HEK293 (cell line): ENCODE data around the gene FFAR1.

Experiments
- CTCF ChIA-PET: fragments of 350-600 bp; formaldehyde crosslinking; extraction: SDS; loops from one replicate; lab custom pipeline; 2021; ENCODE audit warnings: antibody characterized with exemption; lab: Yijun Ruan, JAX
- POLR2A ChIA-PET: fragments of 300-600 bp; formaldehyde crosslinking; extraction: SDS; loops from one replicate; lab custom pipeline; 2020; ENCODE audit warnings: antibody characterized with exemption, inconsistent platforms; lab: Yijun Ruan, JAX
- H3K27ac ChIP-seq: fragments of 200-500 bp; sonication (Bioruptor generic); 2 replicates; pipeline ENCODE4 v1.5.1; 2014; ENCODE audit warnings: low read depth, low read length, control low read depth, inconsistent platforms; ENCODE audit errors: extremely low read depth
- H3K36me3 ChIP-seq, 2 experiments: fragments of 200-500 bp in 1 of 2; sonication (Bioruptor generic) in 1 of 2; 1 replicate in 1 of 2; 2 replicates in 1 of 2; pipeline ENCODE4 v1.5.1; 2014 to 2017; ENCODE audit warnings: inconsistent platforms in 2 of 2, low read length in 2 of 2; ENCODE audit not compliant: control insufficient read depth in 2 of 2, insufficient read depth in 1 of 2
- H3K4me1 ChIP-seq: fragments of 200-500 bp; sonication (Bioruptor generic); 2 replicates; pipeline ENCODE4 v1.5.1; 2014; ENCODE audit warnings: mild to moderate bottlenecking, low read length, inconsistent platforms; ENCODE audit not compliant: control insufficient read depth, insufficient read depth
- H3K4me3 ChIP-seq: 2 replicates; pipeline ENCODE4 v1.5.1; 2011; ENCODE audit warnings: low read depth, mild to moderate bottlenecking, control low read depth, low read length, moderate library complexity
- H3K9me3 ChIP-seq: fragments of 200-500 bp; sonication (Bioruptor generic); 2 replicates; pipeline ENCODE4 v1.5.1; 2014; ENCODE audit warnings: low read depth, low read length, inconsistent platforms; ENCODE audit not compliant: control insufficient read depth, insufficient read depth
- BCL11B ChIP-seq: fragments of 450-650 bp; formaldehyde crosslinking; IDR thresholded peaks from 2 replicates; pipeline ENCODE4 v1.5.1; 2016; ENCODE audit warnings: low read depth, missing biosample characterization, missing genetic modification characterization
- EGR2 ChIP-seq: fragments of 450-650 bp; formaldehyde crosslinking; IDR thresholded peaks from 2 replicates; pipeline ENCODE4 v1.5.1; 2016; ENCODE audit warnings: low read depth, missing biosample characterization, missing genetic modification characterization
- KLF10 ChIP-seq: fragments of 450-650 bp; IDR thresholded peaks from 2 replicates; pipeline ENCODE4 v1.5.1; 2018; ENCODE audit warnings: missing biosample characterization, mild to moderate bottlenecking, missing genetic modification characterization
- SCRT2 ChIP-seq: fragments of 450-650 bp; formaldehyde crosslinking; IDR thresholded peaks from 2 replicates; pipeline ENCODE4 v1.5.1; 2016; ENCODE audit warnings: missing biosample characterization, missing genetic modification characterization
- TCF7L2 ChIP-seq: IDR thresholded peaks from 2 replicates; pipeline ENCODE4 v1.6.1; 2011; ENCODE audit warnings: low read depth, mild to moderate bottlenecking, inconsistent platforms, low read length, moderate library complexity, borderline replicate concordance
- ZBTB1 ChIP-seq: fragments of 450-650 bp; formaldehyde crosslinking; IDR thresholded peaks from 2 replicates; pipeline ENCODE4 v1.5.1; 2016; ENCODE audit warnings: missing biosample characterization, missing genetic modification characterization
- ZNF112 ChIP-seq: fragments of 450-650 bp; formaldehyde crosslinking; IDR thresholded peaks from 2 replicates; pipeline ENCODE4 v1.5.0; 2017; ENCODE audit warnings: missing biosample characterization, missing genetic modification characterization
- ZNF148 ChIP-seq: fragments of 450-650 bp; formaldehyde crosslinking; IDR thresholded peaks from 2 replicates; pipeline ENCODE4 v1.5.0; 2017; ENCODE audit warnings: missing biosample characterization, missing genetic modification characterization, borderline replicate concordance
- ZNF174 ChIP-seq: fragments of 450-650 bp; formaldehyde crosslinking; IDR thresholded peaks from 2 replicates; pipeline ENCODE4 v1.5.0; 2017; ENCODE audit warnings: missing biosample characterization, mild to moderate bottlenecking, missing genetic modification characterization
- ZNF398 ChIP-seq: fragments of 450-650 bp; formaldehyde crosslinking; IDR thresholded peaks from 2 replicates; pipeline ENCODE4 v1.5.1; 2017; ENCODE audit warnings: missing biosample characterization, missing genetic modification characterization
- ZNF48 ChIP-seq: fragments of 450-650 bp; formaldehyde crosslinking; IDR thresholded peaks from 2 replicates; pipeline ENCODE4 v1.5.1; 2016; ENCODE audit warnings: missing biosample characterization, missing genetic modification characterization
- ZNF560 ChIP-seq: fragments of 450-650 bp; formaldehyde crosslinking; IDR thresholded peaks from 2 replicates; pipeline ENCODE4 v1.5.1; 2017; ENCODE audit warnings: missing biosample characterization, missing genetic modification characterization, borderline replicate concordance
- ZNF596 ChIP-seq: fragments of 450-650 bp; IDR thresholded peaks from 2 replicates; pipeline ENCODE4 v1.5.0; 2018; ENCODE audit warnings: missing biosample characterization, mild to moderate bottlenecking, missing genetic modification characterization, moderate library complexity
- ZNF600 ChIP-seq: fragments of 450-650 bp; formaldehyde crosslinking; IDR thresholded peaks from 2 replicates; pipeline ENCODE4 v1.5.1; 2016; ENCODE audit warnings: missing biosample characterization, missing genetic modification characterization
- ZNF704 ChIP-seq: fragments of 450-650 bp; formaldehyde crosslinking; IDR thresholded peaks from 2 replicates; pipeline ENCODE4 v1.5.1; 2016; ENCODE audit warnings: missing biosample characterization, missing genetic modification characterization
- ZNF843 ChIP-seq: fragments of 450-650 bp; formaldehyde crosslinking; IDR thresholded peaks from 2 replicates; pipeline ENCODE4 v1.5.1; 2016; ENCODE audit warnings: missing biosample characterization, missing genetic modification characterization
- ZSCAN16 ChIP-seq: fragments of 450-650 bp; formaldehyde crosslinking; IDR thresholded peaks from 2 replicates; pipeline ENCODE4 v1.5.1; 2016; ENCODE audit warnings: missing biosample characterization, missing genetic modification characterization

FFAR1 gene

GRCh38 chr19:35380450-35381124 is 32.9 kb downstream of the FFAR1 start:
- CTCF ChIA-PET = interaction anchor here (0.7 to 1.0 kb wide), 3 partner anchors 28 to 117 kb away, joined by 3 to 5 read pairs (median 4); no protein-coding TSS in a partner anchor
- no peaks in the 10 kb centered on the region for H3K36me3 ChIP-seq
- TF ChIP-seq BCL11B (no peak), KLF10 (tag by site-specific recombination) (no peak)
- TF ChIP-seq, all 188 proteins: peak for 0
- no peak overlapping the region for H3K4me3 ChIP-seq
- H3K4me1 ChIP-seq = no peaks in the 10 kb centered on the region
- peaks cover 17% of the 10 kb centered on the region for H3K9me3 ChIP-seq
- no peak overlapping the region for H3K27ac ChIP-seq
- POLR2A ChIA-PET = no interaction called here

- no peak overlapping the region for H3K27ac ChIP-seq
- H3K4me3 ChIP-seq = no peak overlapping the region
- POLR2A ChIA-PET = no interaction called here
- H3K9me3 ChIP-seq = peaks cover 13% of the 10 kb centered on the region
- TF ChIP-seq ZNF843 (tag by site-specific recombination) (no peak), EGR2 (tag by site-specific recombination) (0 out of 2 replicates have a peak, but pooled peaks have one; percentile 5)
- H3K4me1 ChIP-seq = no peaks in the 10 kb centered on the region
- no peaks in the 10 kb centered on the region for H3K36me3 ChIP-seq
- CTCF ChIA-PET = interaction anchor here (0.6 to 1.0 kb wide), 3 partner anchors 29 to 114 kb away, joined by 3 to 5 read pairs (median 4); no protein-coding TSS in a partner anchor
Measured at GRCh38 chr19:35381318-35381717, 33.6 kb downstream of the FFAR1 start.

GRCh38 chr19:35381926-35382325 is 34.2 kb downstream of the FFAR1 start:
- H3K4me3 ChIP-seq = no peak overlapping the region
- no peak overlapping the region for H3K27ac ChIP-seq
- peaks cover 16% of the 10 kb centered on the region for H3K9me3 ChIP-seq
- no peaks in the 10 kb centered on the region for H3K4me1 ChIP-seq
- TF ChIP-seq ZNF148 (tag by site-specific recombination) (no peak), SCRT2 (tag by site-specific recombination) (peak; percentile 58; the same call in 1 of the 2 replicates)
- ChIA-PET CTCF (interaction anchor here (0.6 to 1.0 kb wide), 2 partner anchors 113 to 337 kb away, joined by 4 to 5 read pairs; no protein-coding TSS in a partner anchor), POLR2A (no interaction called here)
- no peaks in the 10 kb centered on the region for H3K36me3 ChIP-seq

- peaks cover 13% of the 10 kb centered on the region for H3K9me3 ChIP-seq
- POLR2A ChIA-PET = no interaction called here
- CTCF ChIA-PET = interaction anchor here (1.2 kb wide), 1 partner anchor 30 kb away, joined by 3 read pairs; no protein-coding TSS in a partner anchor
- no peak overlapping the region for H3K27ac ChIP-seq
- H3K4me1 ChIP-seq = no peaks in the 10 kb centered on the region
- no peaks in the 10 kb centered on the region for H3K36me3 ChIP-seq
- TF ChIP-seq ZBTB1 (tag by site-specific recombination) (no peak), ZNF600 (tag by site-specific recombination) (no peak), ZNF704 (tag by site-specific recombination) (no peak), ZNF560 (tag by site-specific recombination) (no peak), ZNF112 (tag by site-specific recombination) (no peak), TCF7L2 (no peak), ZNF174 (tag by site-specific recombination) (no peak), ZNF398 (tag by site-specific recombination) (no peak), ZNF48 (tag by site-specific recombination) (no peak), ZSCAN16 (tag by site-specific recombination) (no peak), ZNF596 (tag by site-specific recombination) (no peak)
- H3K4me3 ChIP-seq = no peak overlapping the region
Measured at GRCh38 chr19:35383536-35383935, 35.8 kb downstream of the FFAR1 start.
